ENCODE data around the gene PHACTR3. TPM values are rescaled to one million over a fixed set of nuclear protein-coding genes. Genes with fewer than 3 reads are reported as not detected.

The PHACTR3 gene
- polyA plus RNA-seq, 1 donor: 12.4 TPM

GRCh38 chr20:59693587-59693986, 89.2 kb downstream of the PHACTR3 start:
- DNase-seq: no peak

GRCh38 chr20:59696476-59696875, 92.1 kb downstream of the PHACTR3 start:
- no peak for DNase-seq

DNA sequence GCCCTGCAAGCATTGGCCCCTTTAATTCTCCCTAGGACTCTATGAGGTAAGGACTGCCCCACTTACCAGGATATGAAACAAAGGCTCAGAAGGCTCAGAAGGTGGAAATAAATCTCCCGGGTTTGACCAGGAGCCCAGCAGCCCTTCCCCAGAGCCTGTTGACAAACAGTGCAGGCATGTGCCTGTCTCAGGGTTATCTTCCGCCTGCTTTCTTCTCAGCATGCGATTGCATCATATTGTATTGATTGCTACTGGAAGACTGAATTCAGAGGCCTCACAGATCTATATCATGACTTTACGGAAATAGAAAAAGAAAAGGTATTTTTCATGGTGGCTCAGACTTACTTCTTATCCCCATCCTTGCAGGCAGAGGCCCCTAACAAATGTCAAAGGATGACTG, 92.7 kb downstream of the PHACTR3 start:
- no peak for DNase-seq

DNA sequence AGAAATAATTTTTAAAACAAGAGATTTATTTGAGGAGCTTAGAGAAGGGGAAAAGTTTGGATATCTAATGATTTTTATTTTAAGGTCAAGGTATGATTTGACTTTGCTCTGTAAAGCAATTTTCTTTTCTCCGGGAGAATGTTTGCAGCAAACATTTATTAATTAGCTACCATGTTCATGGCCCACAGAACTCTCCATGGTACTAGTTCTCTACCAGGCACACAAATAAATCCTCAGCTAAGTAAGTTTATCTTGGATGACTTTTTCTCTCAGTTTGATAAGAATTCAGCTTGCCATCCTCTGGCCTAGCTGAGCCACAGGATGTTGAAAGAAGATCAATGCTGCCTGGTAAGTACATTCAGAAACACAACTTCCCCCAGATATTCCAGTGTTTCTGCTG, 94.3 kb downstream of the PHACTR3 start:
- no peak for DNase-seq

DNA sequence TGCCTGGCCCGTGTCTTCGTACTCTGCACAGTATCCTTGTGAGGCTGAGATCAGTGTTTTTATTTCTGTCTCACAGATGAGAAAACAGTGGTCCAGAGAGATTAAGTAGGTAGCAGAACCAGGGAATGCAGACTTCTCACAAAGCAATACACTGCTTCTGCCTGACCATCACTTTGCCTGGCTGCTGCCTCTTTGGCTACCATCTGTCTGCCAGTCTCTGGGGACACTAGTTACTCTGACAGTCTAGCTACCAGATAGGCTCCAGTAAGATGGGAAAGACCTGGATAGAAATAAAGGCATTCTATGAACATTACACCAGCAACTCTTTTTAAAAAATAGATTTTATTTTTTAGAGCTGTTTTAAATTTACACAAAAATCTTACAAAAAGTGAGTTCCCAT, 96.9 kb downstream of the PHACTR3 start:
- DNase-seq: no peak

DNA sequence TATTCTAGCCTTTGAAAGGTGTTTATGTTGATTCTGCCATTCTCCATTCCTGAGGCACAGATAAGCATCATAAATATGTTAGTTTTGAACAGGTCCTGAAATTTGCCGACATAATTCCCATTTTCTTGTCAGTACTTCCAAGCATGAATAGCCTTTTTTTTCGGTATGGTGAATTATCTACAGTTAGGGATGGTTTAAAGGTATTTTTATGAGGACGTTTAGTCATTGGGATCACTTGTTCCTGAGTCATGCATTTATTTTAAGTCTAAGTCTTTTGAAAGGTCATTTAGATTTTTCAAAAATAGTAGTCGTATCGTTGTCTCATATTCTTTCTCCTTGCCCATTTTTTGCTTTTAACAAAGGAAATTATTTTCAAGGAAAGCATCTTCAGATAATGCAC, 98.7 kb downstream of the PHACTR3 start:
- DNase-seq: no peak

DNA sequence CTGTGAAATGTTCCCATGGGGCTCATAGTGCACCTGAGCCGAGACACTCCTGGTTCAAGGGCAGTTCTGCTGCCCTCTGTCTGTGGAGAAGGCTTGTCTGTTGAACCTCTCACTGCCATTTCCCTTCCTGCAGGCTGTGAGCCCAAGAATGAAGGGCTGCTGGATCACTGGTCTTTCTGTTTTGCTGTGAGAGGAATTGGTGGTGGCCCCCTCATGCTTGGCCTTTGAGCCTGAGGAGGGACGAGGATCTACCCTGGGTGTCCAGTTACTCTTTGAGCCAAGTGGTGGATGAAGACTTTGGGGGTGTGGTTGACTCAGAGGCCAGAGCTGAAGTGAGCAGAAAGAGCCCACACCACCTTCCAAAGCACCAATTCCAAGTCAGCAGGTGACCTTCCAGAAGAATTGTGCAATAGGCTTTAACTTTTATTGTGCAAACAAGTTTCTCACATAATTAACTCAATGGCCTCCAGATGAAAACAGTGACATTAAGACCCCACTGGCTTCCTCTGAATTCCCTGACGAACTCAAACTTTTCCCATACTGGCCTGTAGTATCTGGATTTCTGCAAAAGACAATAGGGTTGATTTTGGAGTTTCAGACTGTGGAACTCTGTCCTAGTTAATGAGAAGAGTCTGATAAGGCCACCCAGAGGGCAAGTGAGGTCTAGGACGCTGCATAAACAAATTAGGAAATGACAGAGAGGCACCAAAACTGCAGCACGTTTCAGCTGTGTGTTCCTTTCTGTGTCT, 101.5 kb downstream of the PHACTR3 start:
- no peak for DNase-seq

DNA sequence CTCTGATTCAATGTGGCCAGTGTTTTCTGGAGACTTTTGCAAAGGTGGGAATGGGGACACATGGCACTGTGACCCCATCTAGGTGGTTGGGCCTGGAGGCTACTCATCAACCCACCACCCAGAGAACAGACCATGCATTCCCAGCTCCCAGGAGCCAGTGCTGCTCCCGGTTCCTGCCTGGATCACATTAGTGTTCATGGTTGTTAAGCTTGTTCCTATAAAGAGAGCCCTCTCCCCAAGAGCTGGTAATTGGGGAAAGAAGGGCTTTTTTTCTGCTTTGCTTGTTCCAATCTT, 102.0 kb downstream of the PHACTR3 start:
- no peak for DNase-seq

GRCh38 chr20:59708326-59708725, 104.0 kb downstream of the PHACTR3 start:
- no peak for DNase-seq

DNA sequence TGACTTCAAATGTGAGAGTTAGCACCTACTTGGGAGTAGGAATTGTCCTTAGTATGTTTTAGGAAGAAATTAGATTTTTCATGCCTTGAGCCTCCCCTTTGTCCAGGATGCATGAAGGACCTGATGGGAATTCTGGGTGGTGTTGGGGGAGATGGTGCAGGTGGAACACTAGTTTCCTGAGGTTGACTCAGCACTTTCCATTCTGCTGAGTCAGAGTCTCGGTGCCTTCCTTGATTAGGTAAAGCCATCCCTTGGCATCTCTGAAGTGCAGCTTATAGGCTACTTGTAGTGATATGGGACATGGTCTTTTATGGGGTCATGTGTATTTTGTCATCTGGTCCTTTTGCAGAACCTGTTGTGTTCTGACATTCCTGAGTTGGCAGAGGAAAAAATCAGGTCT, 105.3 kb downstream of the PHACTR3 start:
- DNase-seq: no peak

DNA sequence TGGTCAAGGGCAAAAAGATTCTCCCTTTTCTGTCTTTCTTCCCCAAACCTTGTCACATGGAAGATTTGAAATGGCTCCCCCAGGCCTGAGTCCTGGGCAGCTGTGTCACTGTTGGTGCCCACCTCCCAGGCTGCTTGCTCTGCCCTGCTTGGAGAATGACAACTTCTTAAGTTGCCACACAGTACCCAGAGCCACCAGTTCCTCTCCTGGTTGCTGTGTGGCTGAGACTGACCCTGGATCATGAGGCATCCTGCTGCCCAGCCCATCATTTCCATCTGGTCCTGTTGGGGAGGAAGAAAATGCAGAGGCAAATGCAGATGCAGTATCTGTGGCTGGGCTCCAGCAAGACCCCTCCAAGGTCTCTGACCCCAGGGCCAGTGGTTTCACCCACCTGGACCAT, 113.7 kb downstream of the PHACTR3 start:
- no peak for DNase-seq

DNA sequence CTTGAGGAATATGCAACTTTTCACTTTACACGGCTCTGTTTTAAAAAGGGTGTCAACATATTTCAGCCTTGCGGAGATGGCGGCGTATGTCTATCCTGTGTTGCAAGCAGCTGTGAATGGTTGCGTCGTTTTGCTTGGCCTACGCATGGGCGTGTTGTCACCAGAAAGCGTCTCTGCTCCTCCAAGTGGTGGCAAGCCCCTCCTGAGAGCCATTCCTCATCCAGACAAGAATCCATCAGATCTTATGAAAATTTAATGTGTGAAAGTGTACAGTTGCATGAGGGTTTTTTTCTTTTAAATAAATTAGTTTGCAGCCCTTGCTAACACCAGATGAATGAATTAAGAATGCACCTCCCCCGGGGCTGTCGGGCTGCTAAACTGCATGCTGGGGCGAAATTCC, 114.4 kb downstream of the PHACTR3 start:
- no peak for DNase-seq

DNA sequence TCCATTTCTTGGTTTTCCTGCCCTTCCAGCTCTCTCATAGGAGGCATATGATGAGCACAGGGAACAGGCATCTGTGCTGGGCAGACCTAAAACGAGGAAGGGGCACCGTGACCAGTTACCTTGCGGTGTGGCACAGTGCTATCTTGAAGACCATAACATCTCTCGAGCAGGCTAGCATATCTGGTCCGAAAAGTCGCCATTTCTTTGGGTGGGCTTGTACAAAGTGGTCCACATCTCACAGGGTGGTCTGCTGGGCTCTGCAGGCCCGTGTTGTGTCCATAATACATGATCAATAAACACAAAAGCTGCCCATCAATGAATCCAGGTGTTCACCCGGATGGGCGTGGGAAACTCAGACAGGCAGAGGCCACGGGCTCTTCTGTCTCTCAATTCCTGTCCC, 115.7 kb downstream of the PHACTR3 start:
- DNase-seq: no peak

GRCh38 chr20:59721386-59721785, 117.0 kb downstream of the PHACTR3 start:
- DNase-seq: no peak

- DNase-seq: no peak
Observed at GRCh38 chr20:59723108-59723500, 118.8 kb downstream of the PHACTR3 start.

DNA sequence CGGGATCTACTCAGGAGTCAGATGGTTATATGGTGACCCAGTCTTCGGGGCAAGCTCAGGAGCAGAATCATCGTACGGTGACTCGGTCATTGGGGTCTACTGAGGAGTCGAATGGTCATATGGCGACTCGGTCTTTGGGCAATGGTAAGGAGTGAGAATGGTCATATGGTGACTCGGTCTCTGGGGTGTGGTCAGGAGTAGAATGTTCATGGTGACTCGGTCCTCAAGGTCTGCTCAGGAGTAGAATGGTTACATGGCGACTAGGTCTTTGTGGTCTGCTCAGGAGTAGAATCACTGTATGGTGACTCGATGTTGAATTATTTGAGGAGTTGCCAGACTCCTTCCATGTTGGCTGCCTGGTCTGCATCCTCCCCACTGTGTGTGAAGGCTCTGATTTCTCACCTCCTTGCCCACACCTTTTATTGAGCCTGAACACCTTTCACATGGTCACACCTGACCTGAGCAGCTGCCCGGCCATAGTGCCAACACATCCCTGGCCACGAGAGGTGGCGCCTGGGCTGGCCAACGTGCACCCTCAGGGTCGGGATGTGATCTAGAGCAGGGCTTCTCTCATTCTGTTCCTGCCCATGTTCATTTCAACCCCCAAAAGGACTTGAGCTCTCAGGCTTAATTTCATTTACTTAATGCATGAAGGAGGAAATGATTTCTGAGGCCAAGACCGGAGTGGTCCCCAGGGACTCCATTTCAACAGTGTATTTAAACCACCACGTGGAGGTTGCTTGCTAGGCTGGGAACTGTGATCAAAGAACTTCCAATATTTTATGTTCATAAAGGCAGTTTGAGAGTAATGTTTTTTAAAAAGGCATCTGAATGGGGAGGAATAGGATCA, 119.5 kb downstream of the PHACTR3 start:
- no peak for DNase-seq

- no peak for DNase-seq
Observed at GRCh38 chr20:59724457-59725366, 120.4 kb downstream of the PHACTR3 start.

DNA sequence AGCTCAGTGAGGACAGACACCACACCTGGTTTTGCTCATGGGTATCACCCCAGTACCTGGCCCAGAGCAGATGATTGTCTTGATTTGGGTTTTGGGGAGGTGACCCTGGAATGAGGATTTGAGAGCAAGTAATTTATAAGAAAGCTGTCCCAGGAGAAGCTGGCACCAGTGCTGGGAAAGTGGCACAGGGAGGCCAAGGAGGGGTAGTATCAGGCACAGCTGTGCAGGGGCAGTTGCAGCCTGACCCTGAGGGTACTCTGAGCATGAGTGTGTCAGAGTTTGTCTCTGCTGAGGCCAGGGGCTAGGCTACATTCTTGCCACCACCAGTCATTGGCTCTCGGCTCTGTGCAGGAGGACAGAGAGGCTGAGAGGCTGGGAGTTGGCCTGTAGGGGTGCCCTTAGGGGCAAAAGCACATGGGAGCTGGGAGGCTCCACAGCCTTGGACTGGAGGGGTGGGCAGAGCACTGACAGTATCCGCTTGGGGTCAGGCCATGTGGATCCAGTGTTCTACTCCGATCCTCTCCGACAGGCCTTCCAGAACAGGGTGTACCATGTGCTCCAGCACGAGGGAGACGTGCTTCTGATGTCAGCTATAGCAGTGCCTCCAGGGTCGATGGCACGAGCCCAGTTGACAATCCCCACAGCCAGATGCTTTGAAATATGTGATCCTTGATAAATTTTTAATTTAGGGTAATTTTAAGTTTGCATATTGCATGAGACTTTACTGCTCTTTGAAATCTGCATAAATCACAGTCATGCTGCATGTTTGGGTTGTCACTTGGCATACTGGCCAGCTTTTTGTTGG, 121.3 kb downstream of the PHACTR3 start:
- no peak for DNase-seq

DNA sequence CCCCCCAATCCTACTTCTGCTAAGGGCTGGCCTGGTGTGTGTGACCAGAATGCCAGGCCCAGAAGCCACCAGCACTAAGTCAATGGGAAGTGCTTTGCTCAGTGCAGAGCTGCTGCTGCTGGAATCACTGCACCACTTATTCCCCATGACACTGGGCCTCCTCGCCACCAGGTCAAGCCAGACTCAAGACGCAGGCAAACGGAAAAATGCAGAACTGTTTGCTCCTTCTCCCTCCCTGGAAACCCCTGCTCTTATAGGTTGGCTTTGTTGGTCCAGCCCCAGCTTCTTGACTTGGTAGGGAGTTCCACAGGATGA, 121.9 kb downstream of the PHACTR3 start:
- DNase-seq: no peak

GRCh38 chr20:59728722-59729430, 124.5 kb downstream of the PHACTR3 start:
- no peak for DNase-seq

DNA sequence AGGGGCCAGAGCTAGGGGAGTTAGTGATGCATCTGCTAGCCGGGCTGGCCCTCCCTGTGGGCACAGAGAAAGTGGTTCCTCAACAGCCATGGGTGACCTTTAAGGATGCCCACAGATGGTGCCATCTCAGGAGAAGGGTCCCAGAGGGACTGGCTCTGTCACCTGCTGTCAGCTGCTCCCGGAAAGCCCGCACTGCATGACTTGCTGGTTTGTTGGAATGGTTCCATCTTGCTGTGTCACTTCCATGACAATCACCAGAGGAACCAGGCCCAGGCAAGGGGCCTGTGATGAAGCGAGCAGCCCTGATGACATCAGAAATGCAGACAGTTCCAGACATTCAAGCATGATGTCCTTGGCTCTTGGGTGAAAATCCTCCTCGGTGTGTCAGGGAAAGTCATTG, 125.2 kb downstream of the PHACTR3 start:
- no peak for DNase-seq

All from left kidney (tissue), 2 donors.